HUES64 (cell line): ENCODE measurements around the gene SATB1.

ENCODE experiments used
- H3K27ac ChIP-seq: 2 replicates; pipeline ENCODE4 v1.7.0; 2013; ENCODE audit warnings: low read depth, low read length, inconsistent platforms
- H3K27me3 ChIP-seq: 2 replicates; pipeline ENCODE4 v1.6.1; 2013; ENCODE audit warnings: mild to moderate bottlenecking, low read length; ENCODE audit not compliant: insufficient read depth
- H3K36me3 ChIP-seq: 2 replicates; pipeline ENCODE4 v1.6.1; 2013; ENCODE audit warnings: mild to moderate bottlenecking, low read length; ENCODE audit not compliant: insufficient read depth
- H3K4me1 ChIP-seq: 2 replicates; pipeline ENCODE4 v1.6.1; 2013; ENCODE audit warnings: mild to moderate bottlenecking, low read length, moderate library complexity; ENCODE audit not compliant: insufficient read depth
- H3K4me3 ChIP-seq: 2 replicates; pipeline ENCODE4 v1.5.1; 2013; ENCODE audit warnings: mild to moderate bottlenecking, low read length, moderate library complexity
- H3K9ac ChIP-seq: 2 replicates; pipeline ENCODE4 v1.6.1; 2013; ENCODE audit warnings: mild to moderate bottlenecking, low read depth, low read length
- H3K9me3 ChIP-seq: 2 replicates; pipeline ENCODE4 v1.6.1; 2013; ENCODE audit warnings: low read depth, low read length; ENCODE audit not compliant: insufficient read depth
- WGBS: fragments of 150-250, 120-280 bp; methylation state at CpG from one replicate; pipeline ENCODE4 v1.1.7; 2013; ENCODE audit warnings: missing lambda C conversion rate; 5-methylcytosine and 5-hydroxymethylcytosine counted together

Gene SATB1

GRCh38 chr3:18443665-18444594 lies 18.8 kb upstream of the SATB1 start:
- Histone ChIP-seq H3K9ac (peak overlapping the region; percentile 49), H3K9me3 (peaks cover 4% of the 10 kb centered on the region; the same call in 1 of the 2 replicates), H3K27me3 (peaks cover 58% of the 10 kb centered on the region), H3K4me1 (peaks cover 24% of the 10 kb centered on the region), H3K36me3 (no peaks in the 10 kb centered on the region), H3K27ac (no peak overlapping the region), H3K4me3 (peak overlapping the region; percentile 74)
- WGBS: under 1% methylated on average over 55 of the region's 56 CpGs

DNA sequence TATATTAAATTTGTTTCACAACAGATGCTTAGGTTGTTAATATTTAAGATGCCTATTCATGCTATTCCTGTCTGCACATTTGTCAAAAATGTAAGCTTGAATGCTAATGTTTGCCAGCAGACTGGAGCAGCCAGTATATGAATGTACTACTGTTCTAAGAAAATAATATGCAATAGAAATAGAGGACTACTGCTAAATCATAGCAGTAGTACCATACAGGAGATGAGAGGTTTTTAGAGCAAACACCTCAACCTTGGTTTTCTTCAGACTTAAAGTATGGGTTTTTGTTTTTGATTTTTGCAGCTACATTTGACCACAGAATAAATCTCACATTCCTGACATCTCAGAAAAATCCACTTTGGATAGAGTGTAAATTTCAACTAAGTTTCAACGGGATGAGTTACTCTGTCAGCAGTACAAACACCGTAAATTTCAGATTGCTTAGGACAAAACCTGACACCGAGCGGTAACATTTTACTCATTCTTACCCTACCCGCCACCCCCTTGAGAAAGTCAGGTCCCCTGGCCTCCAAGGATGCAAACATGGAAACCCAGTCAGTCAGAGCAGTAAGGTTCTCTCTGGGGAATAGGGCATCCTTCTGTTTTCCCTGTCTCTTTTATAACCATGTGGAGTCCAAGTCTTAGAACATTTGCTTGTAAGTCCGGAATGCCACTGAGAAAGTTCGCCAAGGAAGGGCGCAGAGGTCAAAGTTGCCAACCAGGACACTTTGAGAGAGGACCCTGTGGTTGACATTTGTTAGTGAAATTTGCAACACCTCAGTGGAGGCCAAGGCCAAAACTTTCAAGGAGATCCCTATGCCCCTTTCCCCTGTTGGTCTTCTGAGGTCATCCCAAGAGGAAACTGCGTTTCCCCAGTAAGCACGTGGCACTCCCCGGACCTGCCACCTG lies 17.9 kb upstream of the SATB1 start:
- Histone ChIP-seq H3K4me3 (peak overlapping the region; percentile 74), H3K9ac (peak overlapping the region; percentile 20; the same call in 1 of the 2 replicates), H3K27me3 (peaks cover 58% of the 10 kb centered on the region), H3K4me1 (peaks cover 24% of the 10 kb centered on the region), H3K27ac (no peak overlapping the region), H3K36me3 (no peaks in the 10 kb centered on the region), H3K9me3 (no peaks in the 10 kb centered on the region)
- 48% methylated on average over 11 of the region's 11 CpGs for WGBS

- Histone ChIP-seq H3K9ac (no peak overlapping the region), H3K4me3 (no peak overlapping the region), H3K27me3 (peaks cover 55% of the 10 kb centered on the region), H3K27ac (no peak overlapping the region), H3K9me3 (no peaks in the 10 kb centered on the region), H3K36me3 (no peaks in the 10 kb centered on the region), H3K4me1 (peaks cover 20% of the 10 kb centered on the region)
- WGBS: 100% methylated on average over 1 of the region's 1 CpG
Observed at GRCh38 chr3:18441551-18441950, 16.4 kb upstream of the SATB1 start.

DNA sequence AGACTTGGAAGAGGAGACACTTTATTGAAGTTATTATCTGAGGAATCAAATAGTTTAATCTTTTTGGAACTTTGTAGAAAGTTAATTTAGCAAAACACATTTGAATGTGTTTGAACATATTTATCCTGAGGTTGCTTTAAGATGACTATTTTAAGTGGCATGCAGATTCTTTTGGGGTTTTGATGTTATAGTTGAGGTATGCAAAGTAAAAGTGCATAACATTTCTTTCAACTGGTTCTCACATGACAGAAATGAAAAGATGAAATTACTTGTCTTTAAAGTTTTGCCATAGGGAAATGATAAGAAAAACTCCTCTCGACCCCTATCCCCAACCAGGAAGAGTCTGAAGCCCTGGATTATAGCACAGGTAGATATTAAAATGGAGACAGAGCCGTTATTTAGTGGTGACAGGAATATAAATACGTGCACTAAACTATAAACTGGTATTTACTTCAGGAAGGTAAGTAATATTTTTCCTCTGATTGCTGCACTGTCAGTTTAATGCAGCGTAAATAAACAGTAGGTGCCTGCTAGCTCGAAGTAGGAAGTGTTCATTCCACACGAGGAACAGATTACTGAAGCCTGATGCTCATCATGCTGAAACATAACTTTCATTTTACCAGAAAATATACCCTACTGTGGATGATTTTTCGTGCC lies 15.1 kb upstream of the SATB1 start:
- H3K27me3 ChIP-seq: peaks cover 43% of the 10 kb centered on the region

DNA sequence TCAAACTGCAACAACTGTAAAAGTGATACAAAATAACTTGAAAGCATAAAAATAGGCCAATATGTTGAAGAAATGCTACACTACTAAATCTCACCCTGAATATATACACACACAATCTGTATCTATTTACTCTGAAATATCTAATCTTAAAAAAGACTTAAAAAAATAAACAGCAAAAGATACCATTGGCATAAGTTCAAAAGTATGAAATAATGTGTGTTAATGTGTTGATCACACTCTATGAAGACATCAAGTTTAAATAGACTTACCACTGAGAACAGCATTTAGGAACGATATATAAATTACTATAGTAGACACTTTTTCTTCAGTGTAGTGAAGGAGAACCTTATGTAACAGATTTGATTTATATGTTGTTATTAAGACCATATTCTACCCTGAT lies 14.1 kb upstream of the SATB1 start:
- Histone ChIP-seq H3K27me3 (peaks cover 41% of the 10 kb centered on the region), H3K9me3 (no peaks in the 10 kb centered on the region), H3K36me3 (no peaks in the 10 kb centered on the region), H3K4me1 (peaks cover 22% of the 10 kb centered on the region), H3K4me3 (no peak overlapping the region), H3K27ac (no peak overlapping the region), H3K9ac (no peak overlapping the region)
- no CpG with 5 or more reads among the region's 1 CpG for WGBS

More for the DNA sequence above, 15.1 kb upstream of the SATB1 start:
- 69% methylated on average over 6 of the region's 7 CpGs for WGBS
- H3K9me3 ChIP-seq: no peaks in the 10 kb centered on the region
- no peaks in the 10 kb centered on the region for H3K36me3 ChIP-seq
- H3K9ac ChIP-seq: no peak overlapping the region
- peaks cover 22% of the 10 kb centered on the region for H3K4me1 ChIP-seq
- no peak overlapping the region for H3K4me3 ChIP-seq
- no peak overlapping the region for H3K27ac ChIP-seq

- 88% methylated on average over 6 of the region's 6 CpGs for WGBS
- peaks cover 34% of the 10 kb centered on the region for H3K27me3 ChIP-seq
- no peak overlapping the region for H3K4me3 ChIP-seq
- H3K9ac ChIP-seq: no peak overlapping the region
- H3K27ac ChIP-seq: no peak overlapping the region
- H3K4me1 ChIP-seq: peaks cover 22% of the 10 kb centered on the region
- H3K36me3 ChIP-seq: no peaks in the 10 kb centered on the region
- no peaks in the 10 kb centered on the region for H3K9me3 ChIP-seq
Observed at GRCh38 chr3:18438586-18438985, 13.4 kb upstream of the SATB1 start.

DNA sequence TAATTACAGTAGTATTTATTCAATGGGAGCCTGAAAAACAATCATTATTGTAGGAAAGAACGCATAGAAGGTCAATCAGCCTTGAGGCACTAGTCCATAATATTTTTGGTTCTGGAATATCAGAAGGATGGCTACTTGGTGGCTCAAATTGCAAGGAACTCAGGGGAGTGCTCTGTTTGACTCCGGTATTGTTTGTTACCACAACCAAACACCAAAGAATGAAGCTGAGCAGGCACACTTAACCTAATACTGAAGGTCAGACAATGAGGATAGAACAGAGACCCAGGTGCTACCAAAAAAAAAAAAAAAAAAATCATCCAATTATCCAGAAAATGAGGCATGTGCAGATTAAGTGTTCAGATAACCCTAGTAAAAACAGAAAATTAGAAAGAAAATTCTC lies 11.1 kb upstream of the SATB1 start:
- Histone ChIP-seq H3K4me1 (peaks cover 12% of the 10 kb centered on the region), H3K36me3 (no peaks in the 10 kb centered on the region), H3K9ac (no peak overlapping the region), H3K9me3 (no peaks in the 10 kb centered on the region), H3K27me3 (0 out of 2 replicates have a peak, but pooled peaks cover 10% of the 10 kb centered on the region), H3K4me3 (no peak overlapping the region), H3K27ac (no peak overlapping the region)
- 93% methylated on average over 2 of the region's 2 CpGs for WGBS

GRCh38 chr3:18434711-18435110 lies 9.6 kb upstream of the SATB1 start:
- Histone ChIP-seq H3K27ac (no peak overlapping the region), H3K9ac (no peak overlapping the region), H3K36me3 (no peaks in the 10 kb centered on the region), H3K4me3 (no peak overlapping the region), H3K27me3 (no peaks in the 10 kb centered on the region), H3K4me1 (peaks cover 12% of the 10 kb centered on the region), H3K9me3 (no peaks in the 10 kb centered on the region)
- WGBS: 96% methylated on average over 5 of the region's 6 CpGs

GRCh38 chr3:18432752-18433151 lies 7.6 kb upstream of the SATB1 start:
- no peaks in the 10 kb centered on the region for H3K9me3 ChIP-seq
- 94% methylated on average over 1 of the region's 1 CpG for WGBS
- H3K27me3 ChIP-seq: no peaks in the 10 kb centered on the region
- H3K9ac ChIP-seq: no peak overlapping the region
- peaks cover 12% of the 10 kb centered on the region for H3K4me1 ChIP-seq
- H3K36me3 ChIP-seq: no peaks in the 10 kb centered on the region
- H3K27ac ChIP-seq: no peak overlapping the region
- no peak overlapping the region for H3K4me3 ChIP-seq

DNA sequence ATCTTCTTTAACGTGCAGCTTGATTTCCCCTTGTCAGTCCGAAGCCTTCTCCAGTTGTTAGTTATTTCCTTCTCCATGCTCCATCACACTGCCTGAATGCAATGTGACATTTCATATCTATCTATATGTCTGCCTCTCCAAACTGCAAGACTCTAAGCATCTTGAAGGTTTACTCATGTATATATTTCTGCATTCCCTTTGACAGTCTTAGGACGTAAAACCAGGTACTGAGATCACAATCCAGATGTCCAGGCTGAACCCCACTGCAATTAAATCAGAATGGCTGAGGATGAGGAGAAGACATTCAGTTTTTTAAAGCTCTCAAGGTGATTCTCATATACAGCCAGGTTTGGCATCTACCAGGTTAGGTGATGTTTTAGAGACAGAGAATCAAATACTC lies 6.1 kb upstream of the SATB1 start:
- H3K27ac ChIP-seq: no peak overlapping the region
- H3K9me3 ChIP-seq: no peaks in the 10 kb centered on the region
- no peak overlapping the region for H3K9ac ChIP-seq
- no peak overlapping the region for H3K4me3 ChIP-seq
- 76% methylated on average over 3 of the region's 3 CpGs for WGBS
- H3K4me1 ChIP-seq: peaks cover 18% of the 10 kb centered on the region
- peaks cover 5% of the 10 kb centered on the region; the same call in 1 of the 2 replicates for H3K27me3 ChIP-seq
- H3K36me3 ChIP-seq: no peaks in the 10 kb centered on the region
